Activated CD4-positive, alpha-beta T cell treated with anti-CD3 and anti-CD28 coated beads, Interleukin-10, Interleukin-2, amounts not matched to agents 100 ng/mL and 50 ng/mL, durations not matched to agents 16 hours and 8 hours (primary cell): ENCODE measurements around the gene MUC21.
"Not testable (repeated sequence)": the region's sequence is repeated elsewhere in the genome, so short reads cannot be mapped to it uniquely, and the experiment has no call there.

ENCODE experiments used
- DNase-seq: peaks from one replicate; pipeline ENCODE4 v3.0.0-alpha.2; 2020

Gene MUC21

GRCh38 chr6:30983439-30983838 is at the start of gene MUC21:
Gene MUC21, plus strand, starts transcription at chr6:30983718. Its CDS starts 241 bp downstream, at chr6:30983959.
- no peak for DNase-seq

GRCh38 chr6:30935018-30935417 is 48.5 kb upstream of the MUC21 start:
- no peak for DNase-seq

DNA sequence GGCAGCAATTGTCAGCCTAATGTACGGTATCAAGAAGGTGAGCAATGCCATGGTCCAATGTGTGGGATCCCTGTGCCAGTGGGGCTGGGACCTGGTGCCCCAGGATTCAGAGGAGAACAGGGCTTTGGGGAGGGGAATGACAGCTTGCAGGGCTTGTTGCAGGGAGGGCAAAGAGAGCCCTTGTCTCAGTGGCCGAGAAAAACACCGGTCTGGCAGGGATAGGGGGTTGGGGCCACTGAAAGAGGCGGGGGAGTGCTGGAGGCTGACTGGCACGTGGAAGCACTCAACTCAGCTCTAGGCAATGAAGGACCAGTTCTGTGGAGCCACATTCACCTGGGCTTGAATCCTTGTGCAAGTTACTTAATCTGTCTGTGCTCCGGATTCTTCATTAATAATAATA is 46.3 kb upstream of the MUC21 start:
- DNase-seq, result no peak

DNA sequence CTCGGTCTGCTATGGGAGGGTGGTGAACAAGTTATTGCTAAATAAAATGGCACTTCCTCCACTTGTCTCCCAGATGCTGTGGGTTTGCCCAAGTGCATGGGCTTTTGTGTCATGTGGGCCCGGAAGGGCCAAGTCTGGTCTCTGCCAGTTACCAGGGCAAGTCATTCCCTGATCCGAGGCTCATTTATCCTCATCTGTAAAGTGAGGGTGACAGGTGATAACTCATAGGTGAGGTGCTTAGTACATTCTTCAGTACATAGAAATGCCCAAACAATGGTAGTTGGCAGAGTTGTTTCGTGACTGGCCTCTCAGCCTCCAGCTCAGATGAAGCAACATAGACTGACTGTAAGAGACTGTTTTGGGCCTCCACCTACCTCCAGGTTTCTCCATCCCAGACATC is 44.8 kb upstream of the MUC21 start:
- no peak for DNase-seq

DNA sequence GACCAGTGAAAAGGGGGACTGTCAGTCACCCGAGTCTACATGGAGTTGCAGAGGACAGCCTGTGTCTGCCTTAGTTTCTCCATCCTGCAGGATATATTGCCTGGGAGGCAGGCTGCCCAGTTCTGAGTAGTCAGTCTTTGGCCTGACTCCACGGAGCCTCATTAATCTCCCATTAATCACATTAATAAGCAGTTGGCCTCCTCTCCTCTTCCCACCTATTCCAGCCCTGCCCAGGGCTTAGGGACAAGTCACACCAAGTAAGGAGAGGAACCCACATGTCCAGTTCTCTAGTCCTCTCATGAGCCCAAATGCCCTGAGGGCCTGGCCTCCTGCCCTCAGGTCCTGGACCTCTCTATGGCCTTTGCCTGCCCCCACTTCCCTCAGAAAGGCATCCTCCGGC is 44.0 kb upstream of the MUC21 start:
- no peak for DNase-seq

- DNase-seq, result no peak
Measured at GRCh38 chr6:30940361-30940986, 43.0 kb upstream of the MUC21 start, which contains the start of gene MUCL3. Gene MUCL3, plus strand, starts transcription at chr6:30940973. Its CDS starts 27 bp downstream, at chr6:30941000.

GRCh38 chr6:30942338-30943060 is 41.0 kb upstream of the MUC21 start:
- DNase-seq, result no peak

DNA sequence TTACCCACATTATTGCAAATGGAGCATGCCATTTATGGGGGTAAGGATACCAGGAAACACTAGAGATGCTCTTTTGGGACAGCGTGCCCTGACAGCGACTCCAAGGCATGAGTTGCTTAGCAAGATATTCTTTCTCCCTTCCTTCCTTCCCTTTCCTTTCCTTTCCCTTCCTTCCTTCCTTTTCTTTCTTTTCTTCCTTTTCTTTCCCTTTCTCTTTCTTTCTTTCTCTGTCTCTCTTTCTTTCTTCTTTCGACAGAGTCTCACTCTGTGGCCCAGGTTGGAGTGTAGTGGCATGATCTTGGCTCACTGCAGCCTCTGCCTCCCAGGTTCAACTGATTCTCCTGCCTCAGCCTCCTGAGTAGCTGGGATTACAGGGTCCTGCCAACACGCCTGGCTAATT is 39.5 kb upstream of the MUC21 start:
- DNase-seq, result no peak

DNA sequence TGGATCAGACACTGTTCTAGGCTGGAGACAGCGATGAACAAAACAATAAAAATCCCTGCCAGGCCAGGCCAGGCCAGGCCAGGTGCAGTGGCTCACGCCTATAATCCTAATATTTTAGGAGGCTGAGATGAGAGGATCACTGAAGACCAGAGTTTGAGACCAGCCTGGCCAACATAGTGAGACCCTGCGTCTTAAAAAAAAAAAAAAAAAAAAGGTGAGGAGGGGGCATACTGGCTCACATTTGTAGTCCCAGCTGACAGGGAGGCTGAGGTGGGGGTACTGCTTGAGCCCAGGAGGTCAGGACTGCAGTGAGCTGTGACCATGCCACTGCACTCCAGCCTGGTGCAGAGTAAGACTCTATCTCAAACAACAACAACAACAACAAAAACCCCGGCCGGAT is 38.2 kb upstream of the MUC21 start:
- no peak for DNase-seq

- DNase-seq, result no peak
Measured at GRCh38 chr6:30947231-30947630, 36.3 kb upstream of the MUC21 start.

- DNase-seq, result no peak
Measured at GRCh38 chr6:30948811-30949210, 34.7 kb upstream of the MUC21 start.

DNA sequence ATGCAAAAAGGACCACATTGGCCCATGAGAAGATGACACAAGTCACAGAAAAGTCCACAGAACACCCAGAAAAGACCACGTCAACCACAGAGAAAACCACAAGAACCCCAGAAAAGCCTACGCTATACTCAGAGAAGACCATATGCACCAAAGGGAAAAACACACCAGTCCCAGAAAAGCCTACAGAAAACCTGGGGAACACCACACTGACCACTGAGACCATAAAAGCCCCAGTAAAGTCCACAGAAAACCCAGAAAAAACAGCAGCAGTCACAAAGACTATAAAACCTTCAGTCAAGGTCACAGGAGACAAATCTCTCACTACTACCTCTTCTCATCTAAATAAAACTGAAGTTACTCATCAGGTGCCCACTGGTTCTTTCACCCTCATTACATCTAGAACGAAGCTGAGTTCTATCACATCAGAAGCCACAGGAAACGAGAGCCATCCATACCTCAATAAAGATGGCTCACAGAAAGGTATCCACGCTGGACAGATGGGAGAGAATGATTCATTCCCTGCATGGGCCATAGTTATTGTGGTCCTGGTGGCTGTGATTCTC is 31.5 kb upstream of the MUC21 start:
- no peak for DNase-seq

GRCh38 chr6:30954631-30955366 is 28.7 kb upstream of the MUC21 start:
- no peak for DNase-seq

GRCh38 chr6:30955367-30956042 is 28.0 kb upstream of the MUC21 start:
- DNase-seq, result peak; percentile 66

DNA sequence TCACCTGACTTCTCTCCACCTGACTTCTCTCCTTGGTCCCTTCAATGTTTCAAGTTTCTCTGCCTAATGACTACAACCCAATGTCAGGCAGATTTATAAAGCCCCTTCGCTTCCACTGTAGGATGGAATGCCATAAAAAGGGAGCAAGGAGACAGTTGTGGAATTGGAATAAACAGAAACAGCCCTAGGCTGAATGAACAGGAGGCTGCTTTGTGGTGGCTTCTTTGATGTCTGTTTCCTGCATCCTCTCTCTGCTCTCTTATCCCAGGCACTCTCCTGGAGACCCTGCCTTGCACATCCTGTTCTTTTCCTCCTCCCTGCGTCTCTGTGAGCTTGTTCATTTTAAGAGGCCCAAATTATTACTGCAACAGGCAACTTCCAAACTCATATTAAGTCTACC is 25.8 kb upstream of the MUC21 start:
- no peak for DNase-seq

DNA sequence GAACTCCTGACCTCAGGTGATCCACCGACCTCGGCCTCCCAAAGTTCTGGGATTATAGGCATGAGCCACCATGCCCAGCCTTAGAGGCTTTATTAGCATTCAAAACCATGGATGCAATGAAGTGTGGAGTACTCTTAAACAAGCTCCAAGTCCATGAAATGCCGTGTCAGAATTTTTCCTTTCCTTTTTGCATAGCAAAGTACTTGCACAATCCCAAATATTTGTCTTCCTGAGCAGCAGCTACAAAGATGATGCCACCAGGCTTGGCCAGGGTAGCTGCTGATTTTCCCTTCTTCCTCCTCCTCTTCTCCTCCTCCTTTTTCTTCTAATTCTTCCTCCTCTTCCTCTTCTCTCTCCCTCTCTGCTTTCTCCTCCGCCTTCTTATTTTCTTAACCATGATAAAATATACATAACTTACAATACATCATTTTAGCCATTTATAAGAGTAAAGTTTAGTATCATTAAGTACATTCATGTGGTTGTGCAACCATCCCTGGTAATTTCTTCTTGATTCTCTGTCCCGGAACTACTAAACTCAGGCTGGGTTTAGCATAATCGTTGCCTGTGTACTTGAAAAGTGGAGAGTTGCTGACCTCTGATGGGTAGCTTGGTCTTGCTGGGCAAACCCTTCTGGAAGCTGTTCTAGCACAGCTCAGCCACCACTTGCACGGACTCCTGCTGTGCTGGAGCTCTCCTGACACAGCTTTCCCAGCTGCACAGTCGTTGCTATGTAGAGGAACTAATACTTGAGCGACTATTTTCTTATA is 22.4 kb upstream of the MUC21 start:
- no peak for DNase-seq

DNA sequence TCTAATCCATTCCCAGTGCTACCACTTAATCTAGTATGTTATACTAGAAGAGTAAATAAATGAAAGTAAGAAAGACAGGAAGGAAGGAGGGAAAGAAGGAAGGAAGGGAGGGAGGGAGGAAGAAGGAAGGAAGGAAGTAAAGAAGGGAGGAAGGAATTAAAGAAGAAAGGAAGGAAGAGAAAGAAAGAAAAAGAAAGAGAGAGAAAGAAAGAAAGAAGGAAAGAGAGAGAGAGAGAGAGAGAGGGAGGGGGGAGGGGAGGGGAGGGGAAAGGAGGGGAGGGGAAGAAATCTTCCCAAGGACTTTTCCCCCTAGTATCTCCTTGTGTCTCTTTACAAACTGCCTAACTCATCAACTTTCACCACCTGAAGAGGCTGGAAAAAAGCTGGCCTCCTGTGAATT is 20.8 kb upstream of the MUC21 start:
- no peak for DNase-seq

- DNase-seq, result no peak
Measured at GRCh38 chr6:30963641-30964040, 19.9 kb upstream of the MUC21 start.

GRCh38 chr6:30964075-30964474 is 19.4 kb upstream of the MUC21 start:
- DNase-seq, result peak; percentile 38

DNA sequence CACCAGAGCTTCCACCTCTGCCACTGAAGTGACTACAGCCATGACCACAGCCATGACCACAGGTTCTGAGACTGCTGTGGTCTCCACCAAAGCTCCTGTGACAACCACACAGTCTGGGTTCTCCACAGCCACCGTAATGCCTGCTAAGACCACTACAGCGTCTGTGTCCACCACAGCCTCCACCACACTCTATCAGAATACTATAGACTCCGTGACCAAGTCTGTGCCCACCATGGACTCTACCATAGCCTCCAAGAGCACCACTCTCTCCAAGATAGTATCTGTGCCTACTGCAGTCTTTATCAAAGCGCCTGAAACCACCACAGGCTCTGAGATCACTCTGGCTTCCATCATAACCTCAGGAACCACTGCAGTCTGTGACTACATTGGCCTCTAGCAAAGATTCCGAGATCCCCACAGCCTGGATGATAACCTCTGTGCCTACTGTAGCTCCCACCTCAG is 18.3 kb upstream of the MUC21 start:
- DNase-seq, result peak; percentile 30

- DNase-seq, result no peak
Measured at GRCh38 chr6:30966154-30966553, 17.4 kb upstream of the MUC21 start.

- not testable (repeated sequence) for DNase-seq
Measured at GRCh38 chr6:30969171-30969570, 14.3 kb upstream of the MUC21 start.
